ENCODE results near the gene TNK1.

- TF ChIP-seq CTCF (IDR thresholded peaks at IDR 0.05; ENCODE audit: low read depth, low read length) (no peak), POLR2A (IDR thresholded peaks at IDR 0.05; ENCODE audit: extremely low read depth, insufficient read length) (no peak)
Measured at GRCh38 chr17:7403727-7403976, 22.8 kb downstream of the TNK1 start.

Measured in NB4 (cell line).